GM18870 (cell line): ENCODE data around the gene INPP5K.
"Not testable (repeated sequence)": the region's sequence is repeated elsewhere in the genome, so short reads cannot be mapped to it uniquely, and the experiment has no call there.

Experiments used
- ATAC-seq: cut with Tn5 transposase; IDR thresholded peaks from one replicate; pipeline ENCODE4 v1.9.1; 2021; ENCODE audit warnings: moderate library complexity; ENCODE audit not compliant: unreplicated experiment

INPP5K gene

GRCh38 chr17:1508709-1509108, 7.7 kb downstream of the INPP5K start:
- not testable (repeated sequence) for ATAC-seq

DNA sequence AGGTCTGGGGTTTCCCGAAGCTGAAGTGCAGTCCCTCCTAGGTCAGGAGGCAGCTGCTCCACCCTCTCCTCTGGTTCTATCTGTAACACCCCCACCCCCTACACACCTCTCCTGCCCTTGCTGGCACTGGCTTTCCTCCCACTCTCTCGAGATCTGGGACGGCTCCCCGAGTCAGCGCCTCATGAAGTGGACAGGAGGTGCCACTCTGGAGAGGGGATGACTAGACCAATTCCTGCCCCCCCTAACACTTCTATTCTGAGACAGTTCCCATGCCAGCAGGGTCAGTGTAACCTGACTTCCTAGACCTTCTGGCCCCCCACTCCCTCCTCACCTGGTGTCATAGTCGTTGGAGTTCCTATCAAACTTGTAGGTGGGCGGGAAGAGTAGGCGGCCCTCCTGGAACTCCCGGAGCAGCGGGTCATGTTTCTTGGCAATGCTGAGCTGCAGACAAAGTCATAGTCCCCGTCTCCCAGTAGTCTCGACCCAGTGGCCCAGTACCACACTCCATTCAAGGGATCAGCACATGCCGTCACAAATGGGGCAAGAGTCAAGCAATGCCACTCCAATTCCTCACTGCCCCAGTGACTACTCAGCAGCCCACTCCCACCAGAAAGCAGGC, 9.7 kb downstream of the INPP5K start:
- no peak for ATAC-seq

DNA sequence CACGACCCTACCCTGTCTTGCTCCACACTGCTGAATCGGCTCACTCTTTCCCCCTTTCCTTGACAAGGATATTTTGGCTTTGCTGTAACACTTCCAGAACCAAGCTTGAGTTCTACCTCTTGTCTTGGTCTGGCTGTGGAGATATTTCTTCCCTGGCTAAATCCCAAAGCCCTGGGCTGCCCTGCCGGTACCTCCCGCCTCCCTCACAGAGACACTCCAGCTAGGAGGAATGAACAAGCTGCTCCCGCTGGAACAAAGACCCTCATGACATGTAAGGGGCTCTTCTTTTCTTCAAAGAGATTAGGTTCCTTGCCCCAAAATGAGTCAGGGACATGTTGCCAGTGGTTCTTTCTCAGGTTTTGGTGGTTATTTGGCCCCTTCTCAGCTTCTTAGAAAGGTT, 10.8 kb downstream of the INPP5K start:
- ATAC-seq, result no peak

DNA sequence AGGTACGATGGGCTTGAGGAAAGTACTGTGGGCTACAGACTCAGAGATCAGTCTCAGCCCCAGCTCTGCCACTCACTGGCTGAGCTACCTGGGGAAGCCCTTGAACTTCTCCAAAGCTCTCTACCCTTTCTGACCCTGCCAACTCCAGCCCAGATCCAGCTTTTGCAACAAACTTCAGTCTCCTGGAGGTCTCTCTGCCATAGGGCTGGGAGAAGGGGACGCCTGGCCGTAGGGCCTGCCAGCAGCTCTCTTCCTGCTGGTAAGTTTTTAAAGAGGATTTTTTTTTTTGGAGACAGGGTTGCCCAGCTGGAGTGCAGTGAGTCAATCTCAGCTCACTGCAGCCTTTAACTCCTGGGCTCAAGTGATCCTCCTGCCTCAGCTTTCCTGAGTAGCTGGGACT, 11.5 kb downstream of the INPP5K start:
- ATAC-seq, result no peak

DNA sequence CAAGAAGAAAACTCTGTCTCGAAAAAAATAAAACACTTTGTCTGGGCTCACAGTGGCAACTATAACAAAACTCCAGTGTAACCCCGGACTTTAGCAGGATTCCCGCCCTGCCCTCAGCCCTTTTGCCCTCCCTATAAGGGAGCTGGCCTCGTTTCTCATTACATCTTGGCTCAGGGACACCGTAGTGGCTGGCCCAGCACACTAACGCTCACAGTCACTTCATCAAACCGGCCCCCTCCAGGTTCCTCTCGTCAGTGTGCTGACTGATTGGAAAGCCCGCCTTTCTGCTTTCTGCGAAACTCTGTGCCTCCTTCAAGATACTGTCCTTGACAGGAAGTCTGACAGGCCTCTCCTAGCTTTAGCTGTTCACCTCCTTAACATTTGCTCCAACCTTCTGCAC, 12.7 kb downstream of the INPP5K start:
- ATAC-seq, result no peak

GRCh38 chr17:1498869-1499268, 17.5 kb downstream of the INPP5K start:
- no peak for ATAC-seq

DNA sequence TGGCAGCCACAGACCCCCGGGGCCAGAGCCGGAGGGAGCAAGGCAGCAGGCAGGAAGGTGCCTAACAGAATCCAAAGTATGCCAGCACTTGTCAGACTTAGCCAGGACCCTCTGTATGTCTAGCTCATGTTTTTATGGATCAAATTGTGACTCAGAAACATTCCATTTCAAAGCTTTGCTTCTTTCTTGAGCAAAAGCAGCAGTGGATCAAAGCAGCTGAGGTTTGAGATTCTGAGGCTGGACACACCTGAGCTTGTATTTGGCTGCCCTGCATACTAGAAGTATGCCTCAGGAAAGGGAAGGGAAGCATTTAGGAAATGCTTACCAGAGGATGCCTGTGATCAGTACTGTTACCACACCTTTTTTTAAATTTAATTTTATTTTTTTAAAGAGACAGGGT, 18.2 kb downstream of the INPP5K start:
- no peak for ATAC-seq

- no peak for ATAC-seq
Measured at GRCh38 chr17:1497831-1498230, 18.6 kb downstream of the INPP5K start.

DNA sequence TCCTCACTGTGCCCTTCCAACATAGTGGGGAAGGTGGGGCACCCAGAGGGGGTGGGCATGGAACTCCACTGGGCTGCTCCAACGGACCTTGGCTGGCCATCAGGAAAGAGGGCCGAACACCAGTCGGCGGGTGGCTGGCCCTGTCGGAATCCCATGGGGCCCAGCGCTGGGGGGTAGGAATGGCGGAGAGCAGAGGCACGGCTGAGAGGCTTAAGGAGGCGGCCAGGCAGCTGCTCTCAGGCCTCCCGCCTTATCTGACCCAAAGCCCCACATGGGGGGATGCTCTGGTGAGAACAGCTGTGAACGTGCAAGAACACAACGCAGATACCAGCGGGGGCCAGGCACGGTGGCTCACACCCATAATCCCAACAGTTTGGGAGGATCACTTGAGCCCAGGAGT, 19.5 kb downstream of the INPP5K start:
- ATAC-seq, result no peak

- no peak for ATAC-seq
Measured at GRCh38 chr17:1495265-1495989, 21.0 kb downstream of the INPP5K start.

DNA sequence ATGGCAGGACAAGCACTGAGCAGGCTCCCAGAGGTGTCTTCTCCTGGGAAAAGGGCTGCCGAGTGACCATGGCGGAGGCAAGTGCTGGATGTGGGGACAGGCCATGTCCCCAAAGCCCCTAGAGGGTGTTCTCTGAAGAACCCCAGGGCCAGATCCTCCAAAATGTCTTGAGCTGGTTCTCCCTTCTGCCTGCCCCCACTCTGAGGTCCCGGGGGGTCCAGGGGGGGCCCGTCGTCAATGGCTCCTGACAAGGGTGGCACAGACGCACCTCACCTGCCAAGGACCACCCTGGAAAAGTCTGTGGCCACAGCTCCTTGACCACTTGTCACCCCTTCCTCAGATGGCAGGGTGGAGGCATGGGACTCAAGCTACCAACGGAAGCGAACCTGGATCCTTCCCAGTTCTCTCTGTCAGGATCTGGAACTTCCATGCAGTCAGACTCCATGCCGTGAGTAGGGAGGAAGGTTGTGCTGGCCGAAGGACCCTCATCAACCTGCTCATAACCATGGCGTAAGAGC, 21.6 kb downstream of the INPP5K start:
- no peak for ATAC-seq

- ATAC-seq, result no peak
Measured at GRCh38 chr17:1494203-1494602, 22.2 kb downstream of the INPP5K start.

DNA sequence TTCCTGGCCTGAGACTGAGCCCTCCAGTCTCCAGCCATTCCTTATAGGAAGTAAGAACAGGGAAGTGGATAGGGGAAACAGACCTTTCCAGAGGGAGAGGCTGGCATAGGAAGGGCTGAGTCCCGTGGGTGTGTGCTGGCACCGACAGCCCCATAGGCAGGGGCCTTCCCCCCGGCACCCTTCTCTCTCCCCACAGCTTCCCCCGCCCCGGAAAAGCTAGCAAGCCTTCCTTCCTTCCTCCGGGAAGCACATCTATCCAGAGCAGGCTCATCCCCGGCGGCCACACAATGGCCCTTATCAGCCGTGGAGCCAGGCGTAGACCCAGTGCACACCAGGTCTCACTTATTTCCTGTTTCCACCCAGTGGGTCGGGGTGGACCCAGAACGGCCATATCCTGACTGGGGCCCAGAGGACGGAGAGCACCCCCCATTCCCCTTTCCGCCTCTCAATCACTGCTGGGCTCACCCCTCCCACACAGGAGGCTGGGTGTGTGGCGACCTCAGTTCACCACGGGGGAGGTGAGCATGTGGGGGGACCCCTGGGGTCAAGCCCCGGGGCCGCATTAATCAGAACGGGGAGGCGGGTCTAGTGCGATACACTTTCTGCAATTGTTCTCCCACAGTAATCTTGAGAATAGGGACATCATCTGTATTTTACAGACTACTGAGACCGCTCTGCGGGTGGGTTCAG, 23.0 kb downstream of the INPP5K start:
- ATAC-seq, result no peak

DNA sequence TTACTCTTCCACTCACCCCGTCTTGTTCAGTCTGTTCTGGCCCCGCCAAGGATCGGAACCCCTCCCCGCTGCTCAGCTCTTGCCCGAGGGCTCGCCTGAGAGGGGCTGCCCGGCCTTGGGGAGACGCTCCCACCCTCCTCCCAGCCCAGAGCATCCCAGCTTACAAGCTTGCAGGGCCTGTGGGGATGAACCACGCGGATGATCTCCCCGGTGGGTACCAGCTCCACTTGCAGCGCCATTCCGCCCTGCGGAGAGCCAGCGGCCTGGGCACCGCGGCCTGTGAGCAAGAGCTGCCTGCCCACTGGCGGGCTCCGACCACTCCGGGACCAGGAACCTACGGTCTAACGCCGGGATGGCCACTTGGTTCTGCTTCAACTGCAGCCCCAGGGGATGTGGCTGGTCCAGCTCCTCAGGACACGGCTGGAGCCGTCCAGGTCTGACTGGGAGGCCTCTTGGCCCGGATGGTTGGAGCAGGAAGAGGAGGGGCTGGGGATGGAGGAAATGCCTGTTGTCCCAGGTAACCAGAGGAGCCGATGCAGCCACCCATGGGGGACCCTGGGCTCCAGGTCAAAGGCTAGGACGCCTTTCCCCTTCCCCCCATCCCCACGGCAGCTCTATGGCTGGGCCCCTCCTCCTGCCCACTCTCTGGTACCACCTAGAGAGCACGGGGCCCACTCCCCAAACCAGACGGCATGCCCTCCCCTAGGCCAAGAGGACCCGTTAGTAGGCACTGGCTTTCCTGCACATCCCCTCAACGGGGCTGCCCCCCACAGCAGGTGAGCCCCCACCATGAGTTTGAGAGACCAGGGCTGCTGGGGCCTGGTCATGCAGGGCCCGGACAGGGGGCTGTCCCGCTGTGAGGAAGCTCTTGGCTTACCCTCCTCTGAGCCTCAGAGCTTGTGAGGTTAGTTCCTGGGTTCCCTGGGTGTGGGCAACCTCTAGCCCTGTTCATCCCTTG, 23.9 kb downstream of the INPP5K start, which contains the start of gene MYO1C:
TSS of gene MYO1C (minus strand) at position 438 of the 958 bp plus-strand sequence. CDS start at position 239, 199 bp downstream.
- ATAC-seq, result no peak

DNA sequence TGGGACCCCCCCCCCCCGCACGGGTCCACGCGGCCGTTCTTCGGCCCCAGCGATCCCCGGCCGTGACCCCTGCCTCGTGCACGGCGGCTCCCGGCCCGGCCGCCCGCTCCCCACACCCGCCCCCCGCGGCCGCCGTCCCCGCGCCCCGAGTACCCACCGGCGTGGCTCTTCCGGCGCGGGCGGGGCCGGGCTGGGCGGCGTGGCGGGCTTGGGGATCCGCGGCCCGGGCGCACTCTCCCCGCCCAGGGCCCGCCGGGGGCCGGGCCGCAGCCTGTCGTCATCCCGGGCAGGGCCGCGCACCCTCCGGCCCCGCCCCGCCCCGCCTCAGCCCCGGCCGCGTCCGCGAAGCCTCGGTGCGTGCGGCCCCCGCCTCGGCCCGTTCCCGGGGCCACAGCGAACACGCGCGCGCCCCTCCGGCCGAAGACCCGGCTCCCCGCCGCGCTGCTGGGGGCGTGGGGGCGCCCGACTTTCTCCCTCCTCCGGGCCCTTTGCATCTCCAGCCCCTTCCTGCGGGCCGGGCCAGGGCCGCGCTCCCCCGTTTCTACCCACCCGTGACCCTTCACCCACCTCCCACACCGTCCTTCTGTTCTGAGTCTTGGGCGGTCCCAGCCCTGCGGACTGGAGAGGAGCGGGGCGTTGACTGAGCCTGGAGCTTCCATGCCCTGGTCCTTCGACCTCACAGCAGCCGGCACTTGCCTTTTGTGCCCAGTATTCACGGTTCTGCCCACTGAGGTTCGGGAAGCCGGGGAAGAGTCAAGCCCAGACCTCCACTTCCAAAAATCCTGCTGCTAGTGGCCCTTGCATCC, 24.8 kb downstream of the INPP5K start:
- no peak for ATAC-seq

GRCh38 chr17:1490643-1491442, 25.6 kb downstream of the INPP5K start:
- ATAC-seq, result no peak

GRCh38 chr17:1488826-1489270, 27.6 kb downstream of the INPP5K start:
- no peak for ATAC-seq

DNA sequence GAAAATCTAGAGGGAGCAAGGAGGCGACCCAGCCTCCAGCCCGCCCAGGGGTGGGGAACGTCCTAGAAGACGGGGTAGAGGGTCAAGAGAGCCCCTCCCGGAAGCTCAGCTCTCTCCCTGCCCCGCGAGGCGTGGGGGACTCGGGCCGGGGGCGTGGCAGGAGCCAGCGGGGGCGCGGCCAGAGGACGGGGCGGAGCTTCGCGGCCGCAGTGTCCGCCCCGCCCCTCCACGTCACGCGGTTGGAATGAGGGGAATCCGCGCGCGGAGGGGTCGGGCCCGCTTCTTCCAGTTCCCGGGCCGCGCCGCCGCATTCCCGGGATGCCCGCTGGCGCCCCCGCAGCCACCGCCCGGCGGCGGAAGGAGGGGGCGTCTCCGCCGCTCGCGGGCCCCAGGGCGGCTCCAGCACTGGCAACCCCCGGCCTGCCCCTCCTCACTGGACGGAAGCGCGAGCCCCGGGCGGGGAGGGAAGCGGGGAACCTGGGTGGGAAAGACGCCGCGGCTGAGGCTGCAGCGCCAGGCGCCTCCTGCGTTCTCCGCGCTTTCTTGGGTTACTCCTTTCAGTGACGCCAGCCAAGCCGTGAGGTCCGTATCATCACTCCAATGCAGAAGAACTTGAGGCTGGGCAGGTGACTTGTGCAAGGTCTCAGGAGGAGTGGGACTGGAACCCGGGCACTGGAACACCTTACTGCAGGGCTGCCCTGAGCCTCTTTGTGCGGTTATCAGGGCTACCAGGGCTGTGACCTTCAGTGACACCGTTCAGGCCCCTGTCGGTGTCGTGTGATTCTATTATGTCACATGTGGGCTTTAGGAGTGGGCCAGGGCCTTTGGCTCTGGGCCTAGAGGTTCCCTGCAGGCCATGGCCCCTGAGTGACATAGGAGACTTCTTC, 28.2 kb downstream of the INPP5K start:
- no peak for ATAC-seq
